PC-9 (cell line): ENCODE measurements around the gene SND1. TPM values are rescaled to one million over a fixed set of nuclear protein-coding genes. Genes with fewer than 3 reads are reported as not detected.

ENCODE experiments used
- BruUV-seq: library from RNA; stranded (reverse); fragments of 400-500 nt; replicated peaks from 2 replicates; lab custom pipeline; 2021; lab: Mats Ljungman, UMichigan
- CTCF ChIA-PET: fragments of 300-600 bp; sonication (Branson Sonifier 250); formaldehyde crosslinking; loops from one replicate; lab custom pipeline; 2022; ENCODE audit warnings: antibody characterized with exemption; lab: Charles Lee
- POLR2A ChIA-PET: fragments of 300-600 bp; sonication (Branson Sonifier 250); formaldehyde crosslinking; loops from one replicate; lab custom pipeline; 2022; ENCODE audit warnings: antibody characterized with exemption; ENCODE audit not compliant: unreplicated experiment; lab: Charles Lee
- DNase-seq, 2 experiments: peaks; one replicate each; pipeline versions ENCODE4 v3.0.0 to v3.0.0-alpha.2; 2015 to 2022; ENCODE audit warnings: mixed read lengths in 1 of 2
- H2AFZ ChIP-seq: fragments of 200-600 bp; sonication (generic); 2 replicates; pipeline ENCODE4 v1.8.1; 2017; ENCODE audit warnings: antibody characterized with exemption
- H3F3A ChIP-seq: fragments of 200-600 bp; sonication (generic); 2 replicates; pipeline ENCODE4 v1.8.1; 2017; ENCODE audit warnings: antibody characterized with exemption, mild to moderate bottlenecking, low read depth; ENCODE audit not compliant: insufficient read depth
- H3K27ac ChIP-seq: fragments of 200-600 bp; sonication (generic); 2 replicates; pipeline ENCODE4 v1.6.1; 2016; ENCODE audit warnings: mixed run types
- H3K27me3 ChIP-seq: fragments of 200-600 bp; sonication (generic); 2 replicates; pipeline ENCODE4 v1.6.1; 2016; ENCODE audit warnings: low read depth, mixed run types; ENCODE audit not compliant: insufficient read depth
- H3K36me3 ChIP-seq: fragments of 200-600 bp; sonication (generic); 2 replicates; pipeline ENCODE4 v1.6.1; 2016; ENCODE audit warnings: low read depth, mixed run types
- H3K4me1 ChIP-seq: fragments of 200-600 bp; sonication (generic); replicated peaks from 2 replicates; pipeline ENCODE4 v1.6.1; 2016; ENCODE audit warnings: mixed run types; ENCODE audit not compliant: insufficient read depth
- H3K4me2 ChIP-seq: fragments of 200-600 bp; sonication (generic); 2 replicates; pipeline ENCODE4 v1.6.1; 2017; ENCODE audit warnings: mixed run types
- H3K4me3 ChIP-seq: fragments of 200-600 bp; sonication (generic); 2 replicates; pipeline ENCODE4 v1.6.1; 2016; ENCODE audit warnings: mixed run types
- H3K79me2 ChIP-seq: fragments of 200-600 bp; sonication (generic); 2 replicates; pipeline ENCODE4 v1.6.1; 2017; ENCODE audit warnings: low read depth, mixed run types
- H3K9me2 ChIP-seq: fragments of 200-600 bp; sonication (generic); 2 replicates; pipeline ENCODE4 v1.8.1; 2017; ENCODE audit warnings: mild to moderate bottlenecking; ENCODE audit not compliant: insufficient read depth
- H3K9me3 ChIP-seq: fragments of 200-600 bp; sonication (generic); 2 replicates; pipeline ENCODE4 v1.8.1; 2016; ENCODE audit warnings: low read depth; ENCODE audit not compliant: insufficient read depth
- H4K20me1 ChIP-seq: fragments of 200-600 bp; sonication (generic); 2 replicates; pipeline ENCODE4 v1.8.1; 2017; ENCODE audit not compliant: insufficient read depth
- EZH2 ChIP-seq: fragments of 200-600 bp; sonication (generic); IDR thresholded peaks from 2 replicates; pipeline ENCODE4 v1.8.0; 2017; ENCODE audit warnings: antibody characterized with exemption, low read depth
- intact Hi-C: fragments of 100-400 bp; cut with micrococcal nuclease; formaldehyde crosslinking; loops from one replicate; pipeline ENCODE4 v1.10.0; 2022; ENCODE audit not compliant: unreplicated experiment
- total RNA-seq: library from RNA; stranded (reverse); gene quantifications from 2 replicates; pipeline ENCODE4 v1.2.3, GENCODE V29; 2021
- TF ChIP-seq, protein P1 (sequence below): fragments of 200-600 bp; sonication (generic); conservative IDR thresholded peaks from 2 replicates; pipeline ENCODE4 v1.6.1; 2017; ENCODE audit warnings: mixed run types, antibody characterized with exemption, mild to moderate bottlenecking, moderate library complexity

SND1 gene
- total RNA-seq, 1 experiment from 2014 or later = 273 TPM

GRCh38 chr7:128025380-128025779, 373.4 kb downstream of the SND1 start:
- POLR2A ChIA-PET = interaction anchor here (0.5 kb wide), 1 partner anchor 14 kb away, joined by 9 read pairs; no protein-coding TSS in a partner anchor
- Histone ChIP-seq H4K20me1 (no peaks in the 10 kb centered on the region), H3K9me2 (no peaks in the 10 kb centered on the region), H3K4me2 (no peak overlapping the region), H3K9me3 (no peaks in the 10 kb centered on the region), H3K36me3 (no peaks in the 10 kb centered on the region), H3F3A (peaks cover 31% of the 10 kb centered on the region), H3K27ac (no peak overlapping the region), H3K27me3 (no peaks in the 10 kb centered on the region), H2AFZ (no peak overlapping the region), H3K4me1 (peaks cover 41% of the 10 kb centered on the region), H3K79me2 (peaks cover 5% of the 10 kb centered on the region; the same call in 1 of the 2 replicates), H3K4me3 (no peak overlapping the region)
- CTCF ChIA-PET = interaction anchor here (0.6 kb wide), 1 partner anchor 9 kb away, joined by 3 read pairs; no protein-coding TSS in a partner anchor
- no peak for DNase-seq
- intact Hi-C loops = no loop called here
- TF ChIP-seq EZH2 = no peak
- TF ChIP-seq, protein P1, sequence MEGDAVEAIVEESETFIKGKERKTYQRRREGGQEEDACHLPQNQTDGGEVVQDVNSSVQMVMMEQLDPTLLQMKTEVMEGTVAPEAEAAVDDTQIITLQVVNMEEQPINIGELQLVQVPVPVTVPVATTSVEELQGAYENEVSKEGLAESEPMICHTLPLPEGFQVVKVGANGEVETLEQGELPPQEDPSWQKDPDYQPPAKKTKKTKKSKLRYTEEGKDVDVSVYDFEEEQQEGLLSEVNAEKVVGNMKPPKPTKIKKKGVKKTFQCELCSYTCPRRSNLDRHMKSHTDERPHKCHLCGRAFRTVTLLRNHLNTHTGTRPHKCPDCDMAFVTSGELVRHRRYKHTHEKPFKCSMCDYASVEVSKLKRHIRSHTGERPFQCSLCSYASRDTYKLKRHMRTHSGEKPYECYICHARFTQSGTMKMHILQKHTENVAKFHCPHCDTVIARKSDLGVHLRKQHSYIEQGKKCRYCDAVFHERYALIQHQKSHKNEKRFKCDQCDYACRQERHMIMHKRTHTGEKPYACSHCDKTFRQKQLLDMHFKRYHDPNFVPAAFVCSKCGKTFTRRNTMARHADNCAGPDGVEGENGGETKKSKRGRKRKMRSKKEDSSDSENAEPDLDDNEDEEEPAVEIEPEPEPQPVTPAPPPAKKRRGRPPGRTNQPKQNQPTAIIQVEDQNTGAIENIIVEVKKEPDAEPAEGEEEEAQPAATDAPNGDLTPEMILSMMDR = no peak
- BruUV-seq = no TSS peak

DNA sequence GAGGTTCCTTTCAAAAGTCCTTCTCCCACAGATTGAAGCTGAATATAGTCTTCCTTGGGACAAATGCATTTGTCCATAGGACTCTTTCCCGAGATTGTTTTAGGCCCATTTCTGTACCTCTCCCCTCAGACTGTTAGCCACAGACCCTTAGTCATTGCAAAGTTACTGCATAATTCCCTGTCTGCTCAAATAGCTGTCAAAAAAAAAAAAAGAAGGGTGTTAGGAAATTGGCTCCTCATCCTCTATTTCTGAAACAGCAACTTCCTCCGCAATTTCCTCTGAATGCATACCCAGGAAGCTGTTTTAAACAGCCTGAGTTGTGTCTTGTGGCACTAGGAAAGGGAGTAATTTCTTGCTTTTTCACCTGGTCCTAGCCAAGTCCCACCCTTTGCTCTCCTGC, 373.8 kb downstream of the SND1 start:
- TF ChIP-seq, protein P1 = no peak
- TF ChIP-seq EZH2 = no peak
- H3K9me3 ChIP-seq = no peaks in the 10 kb centered on the region
- DNase-seq = no peak
- peaks cover 27% of the 10 kb centered on the region for H3F3A ChIP-seq
- ChIA-PET POLR2A (interaction anchor here (0.5 kb wide), 1 partner anchor 13 kb away, joined by 9 read pairs; no protein-coding TSS in a partner anchor), CTCF (interaction anchor here (0.6 to 0.7 kb wide), 2 partner anchors 9 to 25 kb away, joined by 3 to 4 read pairs; no protein-coding TSS in a partner anchor)
- no TSS peak for BruUV-seq
- no peak overlapping the region for H3K27ac ChIP-seq
- H3K27me3 ChIP-seq = no peaks in the 10 kb centered on the region
- H4K20me1 ChIP-seq = no peaks in the 10 kb centered on the region
- H2AFZ ChIP-seq = no peak overlapping the region
- intact Hi-C loops = no loop called here
- H3K79me2 ChIP-seq = peaks cover 5% of the 10 kb centered on the region; the same call in 1 of the 2 replicates
- no peaks in the 10 kb centered on the region for H3K36me3 ChIP-seq
- H3K4me2 ChIP-seq = no peak overlapping the region
- H3K4me3 ChIP-seq = no peak overlapping the region
- H3K9me2 ChIP-seq = no peaks in the 10 kb centered on the region
- peaks cover 36% of the 10 kb centered on the region for H3K4me1 ChIP-seq

GRCh38 chr7:128026551-128026950, 374.6 kb downstream of the SND1 start:
- H3K4me3 ChIP-seq = no peak overlapping the region
- H3K27ac ChIP-seq = no peak overlapping the region
- no peaks in the 10 kb centered on the region for H3K9me2 ChIP-seq
- H3K4me1 ChIP-seq = peaks cover 30% of the 10 kb centered on the region
- H4K20me1 ChIP-seq = no peaks in the 10 kb centered on the region
- H3K9me3 ChIP-seq = no peaks in the 10 kb centered on the region
- no peaks in the 10 kb centered on the region for H3K36me3 ChIP-seq
- H3K27me3 ChIP-seq = no peaks in the 10 kb centered on the region
- TF ChIP-seq, protein P1 = no peak
- TF ChIP-seq EZH2 = no peak
- BruUV-seq = no TSS peak
- CTCF ChIA-PET = interaction anchor here (0.6 to 0.8 kb wide), 3 partner anchors 15 to 80 kb away, joined by 4 to 12 read pairs (median 4); no protein-coding TSS in a partner anchor
- no peak overlapping the region for H3K4me2 ChIP-seq
- POLR2A ChIA-PET = interaction anchor here (0.6 kb wide), 2 partner anchors 9 to 18 kb away, joined by 3 read pairs; no protein-coding TSS in a partner anchor
- intact Hi-C loops = no loop called here
- peaks cover 20% of the 10 kb centered on the region for H3F3A ChIP-seq
- no peak for DNase-seq
- peaks cover 5% of the 10 kb centered on the region; the same call in 1 of the 2 replicates for H3K79me2 ChIP-seq
- no peak overlapping the region for H2AFZ ChIP-seq
